GM18951 (cell line): ENCODE data around the gene MBTPS2.
"Not testable (repeated sequence)": the region's sequence is repeated elsewhere in the genome, so short reads cannot be mapped to it uniquely, and the experiment has no call there.

Experiments
- POLR2A ChIP-seq: IDR thresholded peaks from 4 replicates; pipeline ENCODE4 v1.6.1; 2011; ENCODE audit warnings: mild to moderate bottlenecking; ENCODE audit not compliant: insufficient read length, insufficient read depth; ENCODE audit errors: extremely low read depth
- in situ Hi-C: fragments of 300-500 bp; cut with MboI; formaldehyde crosslinking; loops from one replicate; pipeline ENCODE4 v1.12.0; 2022; ENCODE audit warnings: low sequenced_read_pairs, mixed read lengths, inconsistent platforms; ENCODE audit not compliant: unreplicated experiment

Gene MBTPS2

GRCh38 chrX:21839334-21840192 is at the start of gene MBTPS2:
Gene MBTPS2 (plus strand): TSS chrX:21839617. CDS start chrX:21839735, 118 bp downstream.
- peak; percentile 64 for TF ChIP-seq POLR2A
- in situ Hi-C loops, result no loop called here

GRCh38 chrX:21798677-21799219 is 40.7 kb upstream of the MBTPS2 start:
- in situ Hi-C loops, result no loop called here
- no peak for TF ChIP-seq POLR2A

DNA sequence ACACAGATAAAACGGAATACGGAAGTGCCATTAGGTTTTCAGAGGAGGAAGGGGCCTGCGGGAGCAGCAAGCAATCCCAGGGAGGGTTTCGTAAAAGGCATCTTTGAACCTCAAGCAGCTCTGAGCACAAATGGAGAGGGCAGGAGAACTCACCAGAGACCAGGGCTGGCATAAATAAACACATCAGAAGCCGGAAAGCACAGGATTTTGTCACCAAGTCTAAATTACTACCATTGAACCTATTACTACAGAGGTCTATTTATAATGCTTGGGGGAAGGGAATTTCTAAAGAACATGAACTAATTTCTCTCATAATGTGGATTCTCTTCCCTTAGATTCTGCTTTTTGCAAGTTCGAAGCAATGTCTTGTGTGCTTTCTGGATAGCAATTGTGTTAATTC is 39.6 kb upstream of the MBTPS2 start:
- TF ChIP-seq POLR2A, result no peak
- in situ Hi-C loops, result no loop called here

DNA sequence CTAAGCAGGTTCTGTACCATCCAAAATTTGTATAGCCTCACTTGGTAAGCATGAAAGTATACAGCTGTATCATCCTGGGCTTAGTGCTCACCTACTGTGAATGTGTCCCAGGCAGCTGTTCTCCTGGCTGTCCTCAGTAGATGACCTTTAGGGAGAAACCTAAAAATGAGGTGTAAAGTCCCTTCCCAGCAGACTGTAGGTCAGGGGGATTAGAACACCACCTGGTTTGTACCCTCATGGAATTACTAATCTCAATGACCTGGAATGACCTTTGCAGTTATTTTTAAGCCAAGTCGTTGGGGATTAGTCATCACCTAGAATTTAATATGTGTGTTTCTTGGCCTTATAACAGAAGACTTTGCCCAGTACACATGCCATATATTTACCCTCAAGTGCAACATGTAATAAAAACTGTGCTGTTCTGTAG is 39.1 kb upstream of the MBTPS2 start:
- TF ChIP-seq POLR2A, result no peak
- in situ Hi-C loops, result no loop called here

- in situ Hi-C loops, result no loop called here
- TF ChIP-seq POLR2A, result no peak
These were observed 37.3 kb upstream of the MBTPS2 start for GRCh38 chrX:21802054-21802670.

GRCh38 chrX:21802839-21803238 is 36.6 kb upstream of the MBTPS2 start:
- TF ChIP-seq POLR2A, result no peak
- in situ Hi-C loops, result no loop called here

DNA sequence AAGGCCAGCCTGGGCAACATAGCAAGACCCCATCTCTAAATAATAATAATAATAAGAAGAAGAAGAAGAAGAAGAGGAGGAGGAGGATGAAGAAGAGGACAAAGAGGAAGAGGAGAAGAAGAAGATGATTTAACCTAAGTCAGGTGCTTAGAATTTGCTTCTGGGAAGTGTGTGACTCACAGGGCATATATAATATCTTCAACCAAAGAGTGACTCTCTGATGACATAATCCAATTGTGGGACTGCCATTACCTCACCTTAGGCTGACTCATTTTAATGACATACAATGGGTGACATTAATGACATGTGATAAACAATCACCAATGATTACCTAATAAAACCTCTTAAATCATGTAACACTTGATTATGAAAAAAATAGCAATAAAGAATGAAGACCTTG is 32.7 kb upstream of the MBTPS2 start:
- in situ Hi-C loops, result no loop called here
- TF ChIP-seq POLR2A, result no peak

DNA sequence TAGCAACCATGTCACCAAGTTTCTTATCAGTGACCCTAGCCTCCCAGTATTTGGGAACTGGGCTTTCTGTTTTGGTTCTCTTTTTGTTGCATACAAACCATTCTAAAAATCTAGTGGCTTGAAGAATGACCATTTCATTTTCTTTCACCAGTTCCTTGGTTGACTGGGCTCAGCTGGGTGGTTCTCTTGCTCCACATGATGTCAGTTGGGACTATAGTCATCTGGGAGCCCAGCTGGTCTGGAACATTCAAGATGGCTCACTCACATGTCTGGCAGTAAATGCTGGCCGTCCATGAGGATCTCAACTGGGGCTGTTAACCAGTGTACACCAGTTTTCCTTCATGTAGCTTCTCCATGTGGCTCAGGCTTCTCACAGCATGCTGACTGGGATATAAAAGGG is 27.6 kb upstream of the MBTPS2 start:
- in situ Hi-C loops, result no loop called here
- no peak for TF ChIP-seq POLR2A

GRCh38 chrX:21812628-21813027 is 26.8 kb upstream of the MBTPS2 start:
- TF ChIP-seq POLR2A, result no peak
- in situ Hi-C loops, result no loop called here

DNA sequence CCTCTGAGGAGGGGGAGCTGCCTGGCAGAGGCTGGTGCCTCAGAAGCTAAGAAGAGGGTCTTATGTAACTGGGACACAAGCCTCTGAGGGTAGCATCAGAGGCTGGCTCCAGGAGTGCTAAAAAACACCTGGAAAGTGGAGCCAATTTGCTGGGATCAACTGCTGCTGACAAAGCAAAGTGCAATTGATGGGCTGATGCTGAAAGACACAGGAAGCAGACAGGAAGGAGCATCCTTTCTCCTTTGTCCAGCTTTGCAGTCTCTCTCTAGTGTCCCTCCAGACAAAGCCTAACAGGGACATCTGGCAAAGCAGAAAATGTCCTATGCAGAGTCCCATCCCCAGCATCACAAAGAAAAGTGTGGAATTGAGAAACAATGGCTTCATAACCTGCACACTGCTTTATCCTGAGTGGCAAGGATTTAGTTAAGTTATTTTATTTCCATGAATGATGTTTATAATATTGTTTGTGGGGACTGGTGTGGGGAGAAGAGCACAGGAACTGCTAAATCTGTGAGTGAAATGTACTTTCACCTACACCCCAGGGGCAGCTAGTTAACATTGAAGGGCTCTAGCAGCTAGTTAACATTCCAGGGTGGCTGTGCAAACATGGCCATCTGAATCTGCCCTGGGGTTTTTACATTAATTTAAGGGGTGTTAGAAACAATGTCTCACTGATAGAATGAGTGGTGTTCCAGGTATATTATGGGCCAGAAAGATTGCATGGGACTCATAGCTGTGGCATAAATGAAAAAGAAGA is 25.6 kb upstream of the MBTPS2 start:
- in situ Hi-C loops, result no loop called here
- TF ChIP-seq POLR2A, result no peak

DNA sequence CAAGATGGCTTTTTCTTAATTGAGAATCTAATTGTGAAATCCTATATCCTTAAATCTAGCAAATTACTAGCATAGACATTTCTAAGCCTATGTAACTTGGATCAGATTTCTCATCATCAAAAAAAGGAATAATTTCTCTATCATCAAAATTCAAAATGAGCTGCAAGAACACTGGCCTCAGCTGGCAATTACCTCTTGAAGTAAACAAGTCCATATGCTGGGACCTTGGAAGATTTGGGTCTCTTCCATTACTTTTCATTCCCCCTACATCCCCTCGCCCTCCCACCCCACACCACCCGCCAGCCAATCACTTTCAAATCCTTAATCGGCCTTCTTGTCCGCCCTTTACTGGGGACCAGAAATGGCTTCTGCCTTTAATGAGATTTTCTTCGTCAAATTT is 23.3 kb upstream of the MBTPS2 start:
- in situ Hi-C loops, result no loop called here
- TF ChIP-seq POLR2A, result no peak

- in situ Hi-C loops, result not testable (repeated sequence)
These were observed 19.2 kb upstream of the MBTPS2 start for GRCh38 chrX:21820170-21820569.

DNA sequence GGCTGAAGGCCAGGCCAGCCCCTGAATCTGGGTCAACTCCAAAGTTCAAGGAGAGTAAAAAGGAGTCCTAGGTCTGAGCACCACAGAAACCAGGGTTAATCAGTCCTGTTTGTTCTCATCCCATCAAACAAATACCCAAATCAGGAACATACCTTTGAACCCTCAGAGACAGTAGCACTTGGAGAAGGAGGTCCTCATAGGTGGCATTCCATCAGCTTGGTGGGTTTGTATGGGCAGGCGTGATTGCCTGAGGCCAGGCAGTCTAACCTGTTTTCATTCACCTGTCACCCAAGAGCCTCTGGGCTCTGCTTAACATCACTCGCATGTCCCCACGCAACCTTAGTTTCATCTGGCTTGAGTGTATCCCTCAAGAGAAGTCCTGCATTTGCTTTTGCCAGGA is 17.5 kb upstream of the MBTPS2 start:
- TF ChIP-seq POLR2A, result no peak
- in situ Hi-C loops, result no loop called here

DNA sequence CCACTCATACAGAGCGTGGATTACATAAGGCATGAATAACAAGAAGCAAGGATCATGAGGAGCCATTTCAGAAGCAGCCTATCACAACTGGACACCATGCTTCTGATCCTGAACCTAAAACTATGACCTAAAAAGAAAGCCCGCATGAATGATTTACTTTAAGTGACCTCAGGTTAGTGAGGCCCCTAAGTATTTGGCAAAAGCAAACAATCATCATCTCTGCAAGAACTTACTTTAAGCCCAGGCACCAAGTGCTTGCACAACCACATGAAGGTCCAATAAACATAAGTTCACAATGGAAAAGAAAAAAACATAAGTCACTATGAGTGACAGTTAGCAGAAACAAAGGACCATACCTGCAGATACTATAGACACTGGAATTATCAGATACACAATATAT is 7.9 kb upstream of the MBTPS2 start:
- in situ Hi-C loops, result no loop called here
- no peak for TF ChIP-seq POLR2A

DNA sequence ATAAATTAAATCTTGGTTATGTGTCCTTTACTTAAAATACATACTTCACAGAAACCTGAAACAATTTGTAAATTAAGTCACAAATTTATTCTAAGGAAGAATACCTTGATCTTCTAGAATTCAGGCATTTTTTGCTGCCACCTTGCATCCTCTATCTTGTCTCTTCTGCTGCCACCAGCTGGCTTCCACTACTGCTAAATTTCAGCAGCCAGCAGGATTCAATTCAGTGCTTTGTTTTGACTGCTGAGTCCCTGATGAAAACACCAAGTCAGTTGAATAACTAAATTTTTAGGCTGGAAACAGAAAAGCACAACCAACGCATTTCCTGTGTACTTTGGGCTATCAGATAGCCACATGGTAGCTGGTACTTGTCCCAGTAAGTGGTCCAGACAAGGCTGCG is 2.4 kb upstream of the MBTPS2 start:
- TF ChIP-seq POLR2A, result no peak
- in situ Hi-C loops, result no loop called here
